SK-MEL-5 (cell line): ENCODE results near the gene CAMK1D. TPM values are rescaled to one million over a fixed set of nuclear protein-coding genes. Genes with fewer than 3 reads are reported as not detected.

Experiments
- DNase-seq: peaks from one replicate; pipeline ENCODE4 v3.0.0-alpha.2; 2016; ENCODE audit warnings: low read depth, low spot score
- in situ Hi-C: cut with HindIII; loops from 2 replicates; pipeline ENCODE4 v1.10.0; 2016; ENCODE audit warnings: low sequenced_read_pairs, high pct_unique_total_duplicates, low pct_unique_long_range_greater_than_20kb
- total RNA-seq: library from RNA; depleted of rRNA; stranded (reverse); fragments of >200 nt; shearing (Covaris generic); gene quantifications from 2 replicates; pipeline ENCODE4 v1.2.3, GENCODE V29; 2014

CAMK1D gene
- total RNA-seq, 1 experiment from 2014 or later: 0.37 TPM

DNA sequence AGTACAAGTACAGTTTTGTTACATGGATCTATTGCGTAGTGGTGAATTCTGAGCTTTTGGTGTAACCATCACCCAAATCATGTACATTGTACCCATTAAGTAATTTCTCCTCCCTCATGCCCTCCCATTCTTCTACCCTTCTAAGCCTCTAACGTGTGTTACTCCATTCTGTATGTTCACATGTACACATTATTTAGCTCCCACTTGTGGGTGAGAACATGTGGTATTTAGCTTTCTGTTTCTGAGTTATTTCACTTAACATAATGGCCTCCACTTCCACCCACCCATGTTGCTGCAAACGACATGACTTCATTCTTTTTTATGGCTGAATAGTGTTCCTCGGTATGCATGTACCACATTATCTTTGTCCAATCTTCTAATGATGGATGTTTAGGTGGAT is 251.3 kb downstream of the CAMK1D start:
- no peak for DNase-seq
- in situ Hi-C loops: no loop called here

DNA sequence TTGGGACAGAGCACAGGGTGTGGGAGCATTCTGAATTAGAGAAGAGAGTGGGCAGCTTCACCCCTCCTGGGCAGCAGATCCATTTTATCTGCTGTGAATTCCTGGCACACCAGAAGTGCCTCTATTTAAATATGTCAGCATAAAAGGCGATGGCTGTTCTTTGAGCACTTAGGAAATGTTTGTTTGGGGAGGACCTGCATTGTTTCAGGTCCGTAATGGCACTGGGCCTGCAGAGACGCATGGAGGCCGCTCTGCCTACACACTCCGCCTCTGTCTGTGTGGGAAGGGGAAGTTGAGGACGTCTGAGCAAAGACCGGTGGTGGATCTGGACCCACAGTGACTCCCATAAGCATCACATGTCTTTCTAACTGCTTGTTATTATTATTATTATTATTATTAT is 253.2 kb downstream of the CAMK1D start:
- in situ Hi-C loops: no loop called here
- no peak for DNase-seq

DNA sequence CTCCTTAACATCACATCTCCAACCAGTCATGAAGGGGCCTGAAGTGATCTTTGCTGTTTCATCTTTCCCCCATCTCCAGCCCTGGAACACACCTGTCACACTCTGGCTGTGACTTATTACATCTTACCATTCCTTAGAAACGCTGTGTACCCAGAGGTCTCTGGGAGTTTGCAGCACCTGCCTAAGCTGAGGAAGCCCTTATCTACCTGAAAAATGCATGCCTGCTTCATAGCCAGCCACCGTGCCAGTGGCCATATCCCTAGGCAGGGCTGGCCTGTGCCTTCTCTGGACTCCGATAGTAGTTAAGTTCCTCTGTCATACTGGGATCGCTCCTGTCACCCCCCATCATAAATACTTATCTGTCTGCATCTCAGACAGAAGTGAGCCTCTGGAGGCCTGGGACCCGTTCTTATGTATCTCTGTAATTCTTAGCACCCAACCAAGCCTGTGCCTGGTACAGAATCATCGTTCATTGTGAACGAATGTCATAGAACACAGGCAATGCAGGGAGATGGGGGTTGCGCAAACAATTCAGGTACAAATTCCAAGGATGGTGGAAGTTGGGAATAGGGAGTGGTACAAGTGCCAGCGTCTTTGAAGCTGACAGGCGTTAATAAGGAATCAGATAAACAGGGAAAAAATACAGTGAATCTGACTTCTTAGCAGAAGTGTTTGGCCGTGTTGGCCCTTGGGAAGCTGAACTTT is 254.6 kb downstream of the CAMK1D start:
- in situ Hi-C loops: no loop called here
- no peak for DNase-seq

DNA sequence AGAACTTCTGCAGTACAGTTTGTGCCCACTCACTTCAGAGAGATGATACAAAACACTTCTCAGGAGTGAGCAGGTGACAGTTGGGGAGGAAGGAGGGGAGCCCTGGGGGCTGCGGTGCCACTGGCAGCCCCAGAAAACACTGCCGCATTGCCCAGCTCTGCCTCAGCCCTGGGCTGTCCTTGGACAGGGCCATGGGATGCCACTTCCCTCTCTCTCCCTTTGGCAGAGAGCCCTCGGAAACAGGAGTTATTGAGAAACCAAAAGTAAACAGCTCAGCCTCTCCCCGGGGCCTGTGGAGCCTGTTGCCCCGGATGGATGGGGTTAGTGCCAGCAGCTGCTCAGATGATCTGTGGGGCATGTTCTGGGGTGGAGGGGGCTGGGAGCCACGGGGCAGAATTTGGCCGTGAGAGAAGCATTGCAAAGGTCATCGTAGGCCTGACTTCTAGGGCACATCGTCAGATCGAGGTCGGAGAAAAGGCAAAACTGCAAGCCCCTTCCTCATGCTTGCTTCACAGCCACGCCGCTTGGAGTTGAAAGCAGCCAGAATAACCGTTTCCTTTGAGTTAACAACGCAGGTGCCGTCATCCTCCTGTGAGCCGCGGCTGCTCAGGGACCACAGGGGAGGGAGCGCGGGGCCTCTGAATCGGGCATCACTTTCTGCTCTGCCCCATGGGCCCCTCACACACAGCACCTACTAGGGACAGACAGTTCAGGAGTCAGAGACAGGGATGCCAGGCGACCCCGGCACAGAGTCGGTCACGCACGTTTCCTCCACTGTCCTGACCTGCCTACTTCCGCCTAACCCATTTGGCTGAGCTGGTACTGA is 256.4 kb downstream of the CAMK1D start:
- no peak for DNase-seq
- in situ Hi-C loops: no loop called here

DNA sequence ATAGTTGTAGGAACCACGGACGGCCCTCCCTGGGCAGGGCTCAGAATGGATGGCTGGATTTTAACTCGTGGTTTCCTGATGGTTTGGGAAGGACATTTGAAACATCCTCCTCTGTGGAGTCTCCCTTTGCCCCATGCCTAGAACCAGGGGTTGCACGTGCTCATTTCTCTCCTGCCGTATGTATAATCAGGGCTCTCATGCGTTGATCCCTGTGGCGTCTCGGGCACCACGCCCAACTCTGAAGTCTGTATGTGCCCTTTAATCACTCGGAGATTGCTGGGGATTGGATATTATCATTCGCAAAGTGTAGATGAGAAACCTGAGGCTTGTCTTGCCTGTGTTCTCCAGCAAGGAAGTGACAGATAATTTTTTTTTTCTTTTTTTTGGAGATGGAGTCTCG is 257.1 kb downstream of the CAMK1D start:
- in situ Hi-C loops: no loop called here
- DNase-seq: no peak

DNA sequence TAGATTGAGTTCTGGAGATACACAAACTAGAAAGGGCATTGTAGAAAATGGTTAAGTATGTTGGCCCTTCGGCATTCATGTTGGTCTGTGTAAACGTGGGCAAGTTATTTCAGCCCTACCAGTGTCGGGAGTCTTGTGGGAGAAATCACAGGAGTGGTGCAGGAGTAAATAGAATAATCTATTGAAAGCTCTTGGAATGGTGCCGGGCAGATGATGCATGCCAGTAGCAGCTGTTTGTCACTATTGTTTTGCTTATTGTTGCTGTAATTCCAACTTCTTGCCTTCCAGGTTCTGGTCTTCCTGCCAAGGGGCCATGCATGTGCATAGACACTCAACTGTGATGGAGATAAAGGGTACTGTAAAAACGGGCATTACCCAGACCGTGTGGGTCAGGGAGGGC is 259.4 kb downstream of the CAMK1D start:
- in situ Hi-C loops: no loop called here
- DNase-seq: no peak

DNA sequence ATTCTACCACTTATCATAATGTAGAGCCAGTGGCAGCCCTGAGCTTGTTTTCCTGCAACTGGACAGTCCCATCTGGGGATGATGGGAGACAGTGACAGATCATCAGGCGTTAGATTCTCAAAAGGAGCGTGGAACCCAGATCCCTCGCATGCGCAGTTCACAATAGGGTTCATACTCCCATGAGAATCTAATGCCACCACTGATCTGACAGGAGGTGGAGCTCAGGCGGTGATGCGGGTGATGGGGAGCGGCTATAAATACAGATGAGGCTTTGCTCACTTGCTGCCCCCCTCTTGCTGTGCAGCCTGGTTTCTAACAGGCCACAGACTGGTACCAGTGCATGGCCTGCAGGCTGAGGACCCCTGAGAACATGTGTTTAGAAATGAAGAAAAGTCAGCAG is 260.1 kb downstream of the CAMK1D start:
- no peak for DNase-seq
- in situ Hi-C loops: no loop called here

DNA sequence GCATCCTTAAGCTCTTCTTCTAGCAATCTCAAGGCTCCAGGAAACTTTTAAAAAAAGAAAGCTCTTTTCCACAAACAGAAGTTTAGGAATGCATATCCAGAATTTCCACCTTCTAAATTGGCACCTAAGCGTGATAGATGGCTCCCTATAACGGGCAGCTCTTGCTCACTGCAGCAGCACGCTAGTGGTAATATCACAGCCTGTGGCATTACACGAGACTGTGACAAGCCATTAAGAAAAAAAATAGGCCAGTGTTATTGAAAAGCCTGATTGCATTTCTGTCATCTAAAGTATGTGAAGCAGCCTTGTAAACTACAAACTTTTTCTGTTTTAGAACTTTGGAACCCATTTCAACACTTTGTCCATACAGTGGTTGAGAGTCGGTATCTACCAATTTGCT is 263.8 kb downstream of the CAMK1D start:
- in situ Hi-C loops: no loop called here
- DNase-seq: no peak

DNA sequence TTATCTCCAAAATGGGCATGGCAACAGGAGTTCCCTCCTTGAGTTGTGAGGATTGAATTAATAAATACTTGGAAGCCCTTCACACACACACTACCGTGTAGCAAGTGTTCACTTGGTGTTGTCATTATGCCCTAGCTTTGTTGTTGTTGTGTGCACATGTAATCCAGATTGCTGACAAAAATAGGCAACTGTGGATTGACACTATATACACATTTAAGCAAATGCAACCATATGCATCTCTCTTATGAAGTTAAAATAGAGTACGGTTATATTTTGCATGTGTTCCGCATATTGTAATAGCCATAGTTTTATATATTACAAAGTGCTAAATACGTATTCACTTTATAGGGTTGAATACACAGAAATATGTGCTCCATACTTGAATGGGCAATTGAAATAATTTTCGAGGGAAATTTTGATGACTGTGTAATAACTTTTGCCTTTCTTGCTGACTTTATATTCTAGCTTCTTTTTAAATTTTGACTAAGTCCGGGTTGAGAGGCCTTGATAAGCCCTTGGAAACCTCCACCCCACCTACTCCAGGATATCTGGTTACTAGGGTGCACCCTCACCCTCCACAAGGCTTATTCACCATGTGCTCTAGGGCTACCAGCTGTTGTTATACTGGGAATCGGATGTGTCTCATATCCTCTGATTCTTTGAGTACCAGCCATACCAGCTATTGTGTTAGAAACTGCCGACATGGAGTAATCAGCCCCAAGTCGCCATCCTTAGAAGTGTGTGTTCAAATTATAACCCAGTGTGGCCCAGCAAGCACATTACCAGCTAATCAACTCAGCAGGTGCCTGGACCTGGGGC is 265.0 kb downstream of the CAMK1D start:
- DNase-seq: no peak
- in situ Hi-C loops: no loop called here

DNA sequence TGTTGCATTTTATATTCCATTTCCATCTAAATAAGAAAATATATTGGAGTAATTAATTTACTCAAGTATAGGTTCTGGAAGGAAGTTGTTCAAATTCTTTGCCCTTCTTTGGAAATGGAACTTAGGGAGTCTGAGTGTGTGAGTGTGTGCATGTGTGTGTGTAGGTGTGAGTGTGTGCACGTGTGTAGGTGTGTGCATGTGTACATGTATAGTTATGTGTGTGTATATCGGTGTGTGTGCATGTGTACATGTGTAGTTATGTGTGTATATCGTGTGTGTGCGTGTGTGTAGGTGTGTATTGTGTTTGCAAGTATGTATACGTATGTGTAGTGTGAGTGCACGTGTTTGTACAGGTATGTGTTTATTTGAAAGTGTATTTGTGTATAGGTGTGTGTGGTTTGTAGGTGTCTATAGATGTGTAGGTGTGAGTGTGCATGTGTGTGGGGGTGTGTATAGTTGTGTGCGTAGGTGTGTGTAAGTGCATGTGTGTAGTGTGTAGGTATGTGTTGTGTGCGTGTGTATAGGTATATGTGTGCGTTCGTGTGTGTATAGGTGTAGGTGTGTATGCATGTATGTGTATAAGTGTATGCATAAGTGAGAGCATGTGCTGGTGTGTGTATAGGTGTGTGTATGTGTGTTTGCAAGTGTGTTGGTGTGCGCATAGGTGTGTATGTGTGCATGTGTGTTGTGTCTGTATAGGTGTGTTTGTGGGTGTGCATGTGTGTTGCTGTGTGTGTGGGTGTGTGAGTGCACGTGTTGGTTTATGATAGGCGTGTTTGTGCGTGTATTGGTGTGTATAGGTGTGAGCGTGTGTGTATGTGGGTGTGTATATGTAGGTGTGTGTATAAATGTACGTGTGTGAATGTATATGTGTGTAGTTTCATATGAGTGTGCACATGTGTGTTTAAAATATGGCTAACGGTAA is 266.2 kb downstream of the CAMK1D start:
- in situ Hi-C loops: no loop called here
- no peak for DNase-seq

DNA sequence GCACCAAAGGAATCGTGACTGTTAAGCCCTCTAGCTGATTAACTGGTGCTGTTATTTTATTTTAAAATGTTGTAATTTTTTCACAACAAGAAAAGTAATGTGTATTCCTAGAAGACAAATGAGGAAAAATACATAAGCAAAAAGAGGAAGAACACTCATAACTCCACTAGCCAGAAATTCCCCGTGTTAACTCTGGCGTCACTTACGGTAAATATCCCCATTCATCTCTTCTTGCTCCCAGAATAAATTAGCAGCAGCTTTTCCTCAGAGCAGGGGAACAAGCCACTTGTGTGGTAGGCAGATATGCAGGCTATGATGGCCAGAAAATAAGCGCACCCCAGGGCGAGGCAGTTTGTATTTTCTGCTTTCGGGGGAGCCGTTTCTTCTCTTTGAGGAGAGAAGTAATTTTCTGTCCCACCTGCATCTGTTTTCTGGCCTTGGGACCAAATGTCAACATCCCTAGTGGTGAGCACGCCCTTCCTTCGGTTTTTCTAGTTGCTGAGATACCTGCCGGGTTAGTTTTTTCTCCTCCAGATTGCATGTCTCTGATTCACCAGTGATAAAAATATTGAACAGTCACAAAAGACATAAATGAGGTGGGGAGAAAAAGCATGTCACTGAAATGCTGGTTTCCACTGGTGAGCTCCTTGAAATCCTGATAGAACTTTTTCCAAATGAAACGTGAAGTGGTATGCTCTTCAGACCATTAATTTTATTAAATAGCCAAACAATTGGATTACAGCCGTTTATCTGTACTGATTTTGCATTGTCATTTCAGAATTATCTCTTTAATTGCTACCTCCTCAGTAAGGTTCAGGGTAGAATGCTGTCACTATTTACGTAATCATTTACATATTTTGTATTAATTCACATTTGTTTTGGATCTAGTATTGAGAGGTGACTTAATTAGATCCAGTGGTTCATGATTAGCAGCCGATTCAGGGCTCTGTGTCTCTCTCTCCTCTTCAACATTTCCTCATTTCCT is 268.1 kb downstream of the CAMK1D start:
- no peak for DNase-seq

DNA sequence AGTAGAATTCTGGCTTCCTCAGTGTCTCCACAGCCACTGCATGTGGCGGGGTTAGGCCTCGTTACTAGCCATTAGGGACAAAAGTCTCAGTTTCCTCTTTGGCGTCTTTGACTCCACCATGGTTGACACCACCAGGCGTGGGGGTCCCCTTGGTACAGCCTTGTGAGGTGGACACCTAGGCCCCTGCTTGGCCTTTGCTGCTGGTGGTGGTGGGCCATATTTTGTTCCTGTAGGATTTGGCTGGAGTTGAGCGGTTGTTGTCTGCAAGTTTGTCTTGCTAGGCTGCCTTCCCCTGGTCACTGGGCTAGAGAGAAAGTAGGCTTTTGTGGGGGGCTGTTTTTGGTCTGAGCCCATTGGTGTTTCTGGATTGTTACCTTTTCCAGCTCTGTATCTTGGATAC is 272.7 kb downstream of the CAMK1D start:
- DNase-seq: no peak
- in situ Hi-C loops: no loop called here

More for the DNA sequence above, 268.1 kb downstream of the CAMK1D start:
- in situ Hi-C loops: no loop called here

DNA sequence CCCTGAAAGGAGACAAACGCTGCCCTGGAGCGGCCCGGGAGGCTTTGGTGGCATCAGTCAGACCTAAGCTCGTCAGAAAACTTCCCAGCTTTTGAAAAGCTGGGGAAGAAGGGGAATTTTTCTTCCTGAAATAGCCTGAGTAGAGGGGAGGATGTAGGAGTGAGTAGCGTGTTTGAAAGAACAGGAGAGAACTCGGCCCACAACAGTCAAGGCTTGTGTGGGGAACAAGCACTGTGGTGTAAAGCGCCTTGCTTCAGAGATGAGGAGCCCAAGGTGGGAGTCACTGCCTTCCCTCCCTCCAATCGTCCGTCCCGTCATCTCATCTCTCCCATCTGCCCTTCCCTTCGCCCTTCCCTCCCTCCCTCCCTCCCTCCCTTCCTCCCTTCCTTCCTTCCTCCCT is 273.3 kb downstream of the CAMK1D start:
- no peak for DNase-seq
- in situ Hi-C loops: no loop called here

DNA sequence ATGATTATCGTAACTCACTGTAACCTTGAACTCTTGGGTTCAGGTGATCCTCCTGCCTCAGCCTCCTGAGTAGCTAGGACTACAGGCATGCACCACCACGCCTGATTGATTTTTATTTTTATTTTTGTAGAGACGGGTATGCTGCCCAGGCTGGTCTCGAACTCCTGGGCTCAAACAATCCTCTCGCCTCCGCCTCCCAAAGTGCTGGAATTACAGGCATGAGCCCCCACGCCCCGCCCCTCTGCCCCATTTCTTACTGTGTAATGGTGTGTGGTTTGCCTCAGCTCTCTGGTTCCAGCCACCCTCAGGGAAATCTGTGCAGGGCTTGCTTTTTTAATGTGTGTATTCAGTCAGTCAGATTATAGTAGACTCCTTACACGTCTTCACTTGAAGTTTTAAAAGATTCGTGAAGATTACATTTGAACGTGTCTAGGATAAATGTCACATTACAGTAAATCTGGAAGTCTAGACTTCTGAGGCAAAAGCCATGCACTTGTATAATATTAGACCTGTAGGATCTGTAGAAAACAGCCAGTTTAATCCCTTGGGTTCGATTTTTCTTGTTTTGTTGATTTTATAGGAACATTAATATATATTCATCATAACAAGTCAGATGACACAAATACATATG is 276.2 kb downstream of the CAMK1D start:
- in situ Hi-C loops: no loop called here
- DNase-seq: no peak

DNA sequence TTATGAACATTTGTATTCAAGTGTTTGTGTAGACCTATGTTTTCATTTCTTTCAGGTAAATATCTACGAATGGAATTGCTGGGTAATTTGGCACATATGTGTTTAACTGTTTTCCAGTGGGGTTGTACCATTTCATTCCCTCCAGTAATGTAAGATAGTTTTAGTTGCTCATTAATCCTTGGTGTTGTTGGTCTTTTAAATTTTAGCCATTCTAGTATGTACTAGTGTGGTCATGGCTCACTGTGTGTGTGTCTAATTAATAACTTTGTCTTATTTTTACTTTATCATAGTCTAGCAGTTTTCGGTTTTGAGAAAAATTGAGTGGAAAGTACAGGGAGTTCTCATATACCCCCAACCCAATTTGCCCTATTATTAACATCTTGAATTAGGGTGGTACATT is 278.8 kb downstream of the CAMK1D start:
- no peak for DNase-seq
- in situ Hi-C loops: no loop called here
